Measurements from ENCODE around the gene MECP2. TPM values are rescaled to one million over a fixed set of nuclear protein-coding genes. Genes with fewer than 3 reads are reported as not detected.

Gene MECP2
- total RNA-seq, 1 experiment from 2014 or later = 88.9 TPM

- TF ChIP-seq TCF7L2 (IDR thresholded peaks at IDR 0.05; ENCODE audit: low read depth, low read length) (peak; percentile 54; the same call in 1 of the 2 replicates), POLR2AphosphoS5 (IDR thresholded peaks at IDR 0.05; ENCODE audit: low read depth, low read length) (no peak)
- TF ChIP-seq, protein P1, sequence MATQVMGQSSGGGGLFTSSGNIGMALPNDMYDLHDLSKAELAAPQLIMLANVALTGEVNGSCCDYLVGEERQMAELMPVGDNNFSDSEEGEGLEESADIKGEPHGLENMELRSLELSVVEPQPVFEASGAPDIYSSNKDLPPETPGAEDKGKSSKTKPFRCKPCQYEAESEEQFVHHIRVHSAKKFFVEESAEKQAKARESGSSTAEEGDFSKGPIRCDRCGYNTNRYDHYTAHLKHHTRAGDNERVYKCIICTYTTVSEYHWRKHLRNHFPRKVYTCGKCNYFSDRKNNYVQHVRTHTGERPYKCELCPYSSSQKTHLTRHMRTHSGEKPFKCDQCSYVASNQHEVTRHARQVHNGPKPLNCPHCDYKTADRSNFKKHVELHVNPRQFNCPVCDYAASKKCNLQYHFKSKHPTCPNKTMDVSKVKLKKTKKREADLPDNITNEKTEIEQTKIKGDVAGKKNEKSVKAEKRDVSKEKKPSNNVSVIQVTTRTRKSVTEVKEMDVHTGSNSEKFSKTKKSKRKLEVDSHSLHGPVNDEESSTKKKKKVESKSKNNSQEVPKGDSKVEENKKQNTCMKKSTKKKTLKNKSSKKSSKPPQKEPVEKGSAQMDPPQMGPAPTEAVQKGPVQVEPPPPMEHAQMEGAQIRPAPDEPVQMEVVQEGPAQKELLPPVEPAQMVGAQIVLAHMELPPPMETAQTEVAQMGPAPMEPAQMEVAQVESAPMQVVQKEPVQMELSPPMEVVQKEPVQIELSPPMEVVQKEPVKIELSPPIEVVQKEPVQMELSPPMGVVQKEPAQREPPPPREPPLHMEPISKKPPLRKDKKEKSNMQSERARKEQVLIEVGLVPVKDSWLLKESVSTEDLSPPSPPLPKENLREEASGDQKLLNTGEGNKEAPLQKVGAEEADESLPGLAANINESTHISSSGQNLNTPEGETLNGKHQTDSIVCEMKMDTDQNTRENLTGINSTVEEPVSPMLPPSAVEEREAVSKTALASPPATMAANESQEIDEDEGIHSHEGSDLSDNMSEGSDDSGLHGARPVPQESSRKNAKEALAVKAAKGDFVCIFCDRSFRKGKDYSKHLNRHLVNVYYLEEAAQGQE (IDR thresholded peaks at IDR 0.05; ENCODE audit: insufficient read depth in 1 of 2, low read depth in 2 of 2, low read length in 1 of 2) = no peak
- ChIA-PET POLR2A (no interaction called here), CTCF (interaction anchor here (0.8 kb wide), 1 partner anchor 48 kb away, joined by 3 read pairs; no protein-coding TSS in a partner anchor)
- H3K4me3 ChIP-seq (ENCODE audit: low read depth in 2 of 2, low read length in 2 of 2) = peak overlapping the region; percentile 59 to 91
- no peaks in the 10 kb centered on the region for H3K9me3 ChIP-seq (ENCODE audit: control insufficient read depth, insufficient read depth, low read depth, low read length)
- no peak for ATAC-seq
- peak overlapping the region; percentile 97 for H3K27ac ChIP-seq (ENCODE audit: low read length)
- DNase-seq (ENCODE audit: low read depth, low spot score) = no peak
- H3K36me3 ChIP-seq (ENCODE audit: control insufficient read depth, insufficient read depth, low read length) = no peaks in the 10 kb centered on the region
- no TSS peak for BruUV-seq (replicated peaks)
- peaks cover 48% of the 10 kb centered on the region for H3K4me1 ChIP-seq (ENCODE audit: control insufficient read depth, insufficient read depth, low read length)
- in situ Hi-C loops (cut with HindIII; ENCODE audit: low pct_unique_long_range_greater_than_20kb, low sequenced_read_pairs) = no loop called here
- intact Hi-C loops (cut with micrococcal nuclease; ENCODE audit: unreplicated experiment) = no loop called here
- no peaks in the 10 kb centered on the region for H3K27me3 ChIP-seq (ENCODE audit: control insufficient read depth, insufficient read depth, low read length)
Observed at GRCh38 chrX:154018518-154019060, 78.9 kb downstream of the MECP2 start.

- CTCF ChIA-PET = interaction anchor here (0.6 to 0.8 kb wide), 2 partner anchors 48 to 289 kb away, joined by 3 to 10 read pairs; no protein-coding TSS in a partner anchor
Observed at GRCh38 chrX:154017766-154018517, 79.6 kb downstream of the MECP2 start.

More at GRCh38 chrX:154017766-154018517, 79.6 kb downstream of the MECP2 start:
- Histone ChIP-seq H3K36me3 (ENCODE audit: control insufficient read depth, insufficient read depth, low read length) (no peaks in the 10 kb centered on the region), H3K4me3 (ENCODE audit: low read depth in 2 of 2, low read length in 2 of 2) (peak overlapping the region; percentile 59 to 91), H3K9me3 (ENCODE audit: control insufficient read depth, insufficient read depth, low read depth, low read length) (no peaks in the 10 kb centered on the region), H3K4me1 (ENCODE audit: control insufficient read depth, insufficient read depth, low read length) (peaks cover 48% of the 10 kb centered on the region), H3K27me3 (ENCODE audit: control insufficient read depth, insufficient read depth, low read length) (no peaks in the 10 kb centered on the region), H3K27ac (ENCODE audit: low read length) (peak overlapping the region; percentile 97)
- no peak for TF ChIP-seq POLR2AphosphoS5 (IDR thresholded peaks at IDR 0.05; ENCODE audit: low read depth, low read length)
- TF ChIP-seq, protein P1 (IDR thresholded peaks at IDR 0.05; ENCODE audit: insufficient read depth in 1 of 2, low read depth in 2 of 2, low read length in 1 of 2) = no peak
- no peak for TF ChIP-seq TCF7L2 (IDR thresholded peaks at IDR 0.05; ENCODE audit: low read depth, low read length)
- TF ChIP-seq, protein P2, sequence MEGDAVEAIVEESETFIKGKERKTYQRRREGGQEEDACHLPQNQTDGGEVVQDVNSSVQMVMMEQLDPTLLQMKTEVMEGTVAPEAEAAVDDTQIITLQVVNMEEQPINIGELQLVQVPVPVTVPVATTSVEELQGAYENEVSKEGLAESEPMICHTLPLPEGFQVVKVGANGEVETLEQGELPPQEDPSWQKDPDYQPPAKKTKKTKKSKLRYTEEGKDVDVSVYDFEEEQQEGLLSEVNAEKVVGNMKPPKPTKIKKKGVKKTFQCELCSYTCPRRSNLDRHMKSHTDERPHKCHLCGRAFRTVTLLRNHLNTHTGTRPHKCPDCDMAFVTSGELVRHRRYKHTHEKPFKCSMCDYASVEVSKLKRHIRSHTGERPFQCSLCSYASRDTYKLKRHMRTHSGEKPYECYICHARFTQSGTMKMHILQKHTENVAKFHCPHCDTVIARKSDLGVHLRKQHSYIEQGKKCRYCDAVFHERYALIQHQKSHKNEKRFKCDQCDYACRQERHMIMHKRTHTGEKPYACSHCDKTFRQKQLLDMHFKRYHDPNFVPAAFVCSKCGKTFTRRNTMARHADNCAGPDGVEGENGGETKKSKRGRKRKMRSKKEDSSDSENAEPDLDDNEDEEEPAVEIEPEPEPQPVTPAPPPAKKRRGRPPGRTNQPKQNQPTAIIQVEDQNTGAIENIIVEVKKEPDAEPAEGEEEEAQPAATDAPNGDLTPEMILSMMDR (IDR thresholded peaks at IDR 0.05) = no peak
- TF ChIP-seq SIN3A (IDR thresholded peaks at IDR 0.05; ENCODE audit: borderline replicate concordance, insufficient read depth, low read depth, low read length) = no peak
- DNase-seq (ENCODE audit: low read depth, low spot score) = no peak
- intact Hi-C loops (cut with micrococcal nuclease; ENCODE audit: unreplicated experiment) = no loop called here
- no TSS peak for BruUV-seq (replicated peaks)
- POLR2A ChIA-PET = interaction anchor here (0.6 kb wide), 1 partner anchor 10 kb away, joined by 6 read pairs; no protein-coding TSS in a partner anchor
- no peak for ATAC-seq
- in situ Hi-C loops (cut with HindIII; ENCODE audit: low pct_unique_long_range_greater_than_20kb, low sequenced_read_pairs) = no loop called here
